ENCODE data around the gene GRB10. TPM values are rescaled to one million over a fixed set of nuclear protein-coding genes. Genes with fewer than 3 reads are reported as not detected.

GRB10 gene
- total RNA-seq, 4 donors from 2014 or later = 32.1 to 50.3 (median 38.1) TPM

DNA sequence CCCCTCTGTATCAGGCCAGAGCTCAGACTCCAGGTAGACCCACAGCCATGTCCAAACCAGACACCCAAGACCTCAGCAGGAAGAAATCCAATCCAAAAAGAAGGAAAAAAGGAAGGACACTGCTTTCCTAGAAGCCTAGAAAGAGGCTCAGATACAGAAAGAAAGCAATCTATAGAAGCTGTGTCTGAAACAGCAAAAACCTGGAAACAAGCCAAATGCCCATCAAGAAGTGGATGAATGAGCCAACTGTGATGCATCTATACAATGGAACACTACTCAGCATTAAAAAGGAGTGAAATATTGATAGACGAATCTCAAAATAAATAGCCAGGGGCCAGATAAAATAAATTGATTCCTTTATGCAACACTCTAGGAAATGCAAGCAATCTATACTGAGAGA, 31.6 kb downstream of the GRB10 start:
- no peak overlapping the region for H3K27ac ChIP-seq
- DNase-seq = no peak
- TF ChIP-seq, protein P1, sequence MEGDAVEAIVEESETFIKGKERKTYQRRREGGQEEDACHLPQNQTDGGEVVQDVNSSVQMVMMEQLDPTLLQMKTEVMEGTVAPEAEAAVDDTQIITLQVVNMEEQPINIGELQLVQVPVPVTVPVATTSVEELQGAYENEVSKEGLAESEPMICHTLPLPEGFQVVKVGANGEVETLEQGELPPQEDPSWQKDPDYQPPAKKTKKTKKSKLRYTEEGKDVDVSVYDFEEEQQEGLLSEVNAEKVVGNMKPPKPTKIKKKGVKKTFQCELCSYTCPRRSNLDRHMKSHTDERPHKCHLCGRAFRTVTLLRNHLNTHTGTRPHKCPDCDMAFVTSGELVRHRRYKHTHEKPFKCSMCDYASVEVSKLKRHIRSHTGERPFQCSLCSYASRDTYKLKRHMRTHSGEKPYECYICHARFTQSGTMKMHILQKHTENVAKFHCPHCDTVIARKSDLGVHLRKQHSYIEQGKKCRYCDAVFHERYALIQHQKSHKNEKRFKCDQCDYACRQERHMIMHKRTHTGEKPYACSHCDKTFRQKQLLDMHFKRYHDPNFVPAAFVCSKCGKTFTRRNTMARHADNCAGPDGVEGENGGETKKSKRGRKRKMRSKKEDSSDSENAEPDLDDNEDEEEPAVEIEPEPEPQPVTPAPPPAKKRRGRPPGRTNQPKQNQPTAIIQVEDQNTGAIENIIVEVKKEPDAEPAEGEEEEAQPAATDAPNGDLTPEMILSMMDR (IDR thresholded peaks at IDR 0.05) = no peak
- TF ChIP-seq POLR2A (IDR thresholded peaks at IDR 0.05) = no peak
- H3K36me3 ChIP-seq = peaks cover 0 to 8% (median 0%) of the 10 kb centered on the region in 3 donors
- no peaks in the 10 kb centered on the region for H3K27me3 ChIP-seq
- H3K4me3 ChIP-seq = no peak overlapping the region
- no peaks in the 10 kb centered on the region for H3K9me3 ChIP-seq
- H3K4me1 ChIP-seq = peaks cover 0 to 7% (median 0%) of the 10 kb centered on the region in 4 donors

DNA sequence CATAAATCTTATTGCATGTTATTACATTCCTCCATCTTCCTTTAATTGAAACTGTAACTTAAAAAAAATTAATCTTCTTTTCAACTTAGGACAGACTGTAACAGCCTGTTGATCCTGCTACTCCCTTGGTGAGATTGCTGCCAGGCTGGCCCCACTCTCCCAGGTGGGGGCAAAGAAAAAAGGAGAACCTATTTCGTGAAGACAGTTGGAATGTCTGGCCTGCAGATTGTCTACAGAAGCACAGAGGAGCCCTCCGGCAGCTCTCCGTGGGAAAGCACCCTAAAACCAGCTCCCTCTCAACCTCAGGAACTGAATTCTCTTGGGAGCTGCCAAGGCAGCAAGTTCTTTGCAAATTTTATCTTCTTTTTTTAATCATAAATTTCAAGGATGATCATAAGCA, 32.8 kb downstream of the GRB10 start:
- Histone ChIP-seq H3K9me3 (no peaks in the 10 kb centered on the region), H3K4me1 (no peaks in the 10 kb centered on the region), H3K4me3 (no peak overlapping the region), H3K27ac (no peak overlapping the region), H3K36me3 (peaks cover 0 to under 1% (median 0%) of the 10 kb centered on the region in 3 donors), H3K27me3 (no peaks in the 10 kb centered on the region)
- TF ChIP-seq, protein P1 (IDR thresholded peaks at IDR 0.05) = no peak
- TF ChIP-seq POLR2A (IDR thresholded peaks at IDR 0.05) = no peak
- DNase-seq = no peak

DNA sequence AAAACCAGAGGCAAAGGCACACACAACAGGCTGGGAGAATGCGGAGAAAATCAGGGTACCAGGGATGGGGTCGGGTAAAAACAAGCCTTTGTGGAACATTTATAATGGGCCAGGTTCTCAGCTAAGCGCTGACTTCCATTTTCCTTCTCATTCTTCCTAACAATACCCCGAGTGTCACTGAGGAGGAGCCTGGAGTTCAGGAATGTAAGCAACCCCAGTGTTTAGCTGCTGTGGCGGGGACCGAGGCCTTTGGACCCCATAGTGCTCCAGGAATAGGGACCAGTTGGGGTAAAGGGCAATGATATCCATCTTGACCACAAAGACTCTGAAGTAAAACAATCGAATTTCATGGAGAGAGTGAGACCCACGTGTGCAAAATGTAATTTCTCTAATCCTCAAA, 34.2 kb downstream of the GRB10 start:
- no peaks in the 10 kb centered on the region for H3K36me3 ChIP-seq
- H3K4me3 ChIP-seq = no peak overlapping the region
- no peak for DNase-seq
- no peak overlapping the region for H3K27ac ChIP-seq
- no peaks in the 10 kb centered on the region for H3K27me3 ChIP-seq
- TF ChIP-seq, protein P1 (IDR thresholded peaks at IDR 0.05) = no peak
- no peak for TF ChIP-seq POLR2A (IDR thresholded peaks at IDR 0.05)
- peaks cover 0 to 4% (median 0%) of the 10 kb centered on the region in 4 donors for H3K4me1 ChIP-seq
- H3K9me3 ChIP-seq = no peaks in the 10 kb centered on the region

DNA sequence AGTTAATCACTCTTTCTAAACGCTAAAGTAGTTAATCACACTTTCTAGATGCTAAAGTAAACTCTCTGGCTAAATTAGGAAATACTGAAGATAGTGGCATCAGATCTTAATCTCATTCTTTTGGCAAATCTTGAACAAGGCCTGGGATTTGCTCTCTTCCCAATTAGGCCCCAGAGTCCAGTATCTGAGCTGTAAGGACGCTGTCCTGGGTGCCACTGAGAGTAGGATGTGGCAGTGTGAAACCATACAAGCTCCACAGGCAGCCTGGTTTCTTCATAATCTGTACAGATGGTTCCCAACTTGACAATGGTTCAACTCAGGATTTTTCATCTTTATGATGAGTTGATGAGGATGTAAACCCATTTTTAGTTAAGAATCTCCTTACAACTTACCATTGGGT, 36.9 kb downstream of the GRB10 start:
- Histone ChIP-seq H3K36me3 (no peaks in the 10 kb centered on the region), H3K4me1 (peaks cover 0 to 21% (median 0%) of the 10 kb centered on the region in 4 donors), H3K27ac (no peak overlapping the region)

DNA sequence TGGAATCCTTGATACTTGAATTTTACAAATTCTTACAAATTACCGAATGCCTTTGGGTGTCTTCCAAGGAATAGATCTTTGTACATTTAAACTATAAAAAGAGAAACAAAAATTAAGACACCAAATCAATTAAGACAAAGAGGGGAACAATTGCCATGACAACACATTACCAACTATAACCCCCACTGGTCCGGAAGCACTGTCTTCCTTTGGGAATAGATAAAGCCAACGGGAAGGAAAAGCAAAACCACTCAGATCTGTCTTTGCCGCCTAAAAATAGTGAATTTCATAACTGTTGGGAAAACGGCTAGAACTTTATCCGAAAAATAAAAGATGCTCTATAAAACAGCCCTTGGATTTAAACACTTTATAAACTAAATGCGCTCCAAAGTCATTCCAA, 37.4 kb downstream of the GRB10 start:
- Histone ChIP-seq H3K4me1 (peaks cover 0 to 22% (median 0%) of the 10 kb centered on the region in 4 donors), H3K4me3 (no peak overlapping the region), H3K36me3 (no peaks in the 10 kb centered on the region), H3K27ac (no peak overlapping the region), H3K9me3 (no peaks in the 10 kb centered on the region), H3K27me3 (no peaks in the 10 kb centered on the region)
- TF ChIP-seq POLR2A (IDR thresholded peaks at IDR 0.05) = no peak
- TF ChIP-seq, protein P1 (IDR thresholded peaks at IDR 0.05) = no peak
- DNase-seq = no peak

More for the DNA sequence above, 36.9 kb downstream of the GRB10 start:
- H3K9me3 ChIP-seq = no peaks in the 10 kb centered on the region
- no peak overlapping the region for H3K4me3 ChIP-seq
- H3K27me3 ChIP-seq = no peaks in the 10 kb centered on the region
- no peak for DNase-seq
- TF ChIP-seq POLR2A (IDR thresholded peaks at IDR 0.05) = no peak
- TF ChIP-seq, protein P1 (IDR thresholded peaks at IDR 0.05) = no peak

DNA sequence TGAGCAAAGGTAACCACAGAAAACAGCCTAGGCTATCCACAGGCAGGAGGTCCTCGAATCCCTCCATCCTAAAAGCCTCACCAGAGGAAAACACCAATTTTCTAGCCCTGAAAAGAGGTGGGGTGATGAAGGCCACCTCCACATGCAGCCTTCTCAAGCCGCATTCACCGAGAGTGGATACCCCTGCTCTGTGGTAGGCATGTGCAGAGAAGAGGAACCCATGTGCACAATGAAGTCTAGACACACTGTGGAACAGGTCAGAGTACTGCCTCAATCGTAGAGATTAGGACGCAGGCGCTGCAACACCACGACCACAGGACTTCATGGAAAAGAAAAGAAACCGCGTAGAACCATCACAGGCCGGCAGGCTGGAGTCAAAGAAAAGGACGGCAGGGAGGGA, 38.8 kb downstream of the GRB10 start:
- Histone ChIP-seq H3K27ac (no peak overlapping the region), H3K4me1 (peaks cover 0 to 22% (median 0%) of the 10 kb centered on the region in 4 donors), H3K36me3 (no peaks in the 10 kb centered on the region), H3K27me3 (no peaks in the 10 kb centered on the region), H3K9me3 (no peaks in the 10 kb centered on the region), H3K4me3 (no peak overlapping the region)
- no peak for DNase-seq
- TF ChIP-seq, protein P1 (IDR thresholded peaks at IDR 0.05) = no peak
- TF ChIP-seq POLR2A (IDR thresholded peaks at IDR 0.05) = no peak

Measured in Peyer's patch (tissue), 4 donors.